Uterus (tissue), 2 donors: ENCODE measurements around the gene NR1H3.

Experiments used
- CTCF ChIP-seq, 4 experiments: fragments of 200-600 bp in 2 of 4; fragments of 450-650 bp in 2 of 4; sonication (generic) in 2 of 4; IDR thresholded peaks; one replicate each; pipeline ENCODE4 v1.5.1; 2016 to 2019; ENCODE audit warnings: antibody characterized with exemption in 4 of 4, mild to moderate bottlenecking in 2 of 4, moderate library complexity in 1 of 4
- POLR2A ChIP-seq, 2 donors: fragments of 450-650 bp; IDR thresholded peaks; one replicate each; pipeline ENCODE4 v1.6.1; 2016; ENCODE audit warnings: antibody characterized with exemption in 2 of 2, mild to moderate bottlenecking in 1 of 2, moderate library complexity in 1 of 2

DNA sequence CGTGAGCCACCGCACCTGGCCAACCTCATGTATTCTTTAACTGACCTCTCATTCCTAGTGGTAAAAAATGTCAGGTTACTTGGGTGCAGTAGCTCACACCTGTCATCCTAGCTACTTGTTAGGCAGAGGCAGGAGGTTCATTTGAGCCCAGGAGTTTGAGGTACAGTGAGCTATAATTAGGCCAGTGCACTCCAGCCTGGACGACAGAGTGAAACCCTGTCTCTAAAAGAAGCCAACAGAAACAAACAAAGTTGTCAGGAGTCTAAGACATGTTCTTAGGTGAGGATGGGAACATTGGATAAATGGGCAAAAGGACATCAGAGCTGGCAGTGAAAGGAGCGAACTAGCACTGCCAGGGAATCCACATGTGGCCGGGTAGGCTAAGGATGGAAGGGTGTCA lies 30.3 kb downstream of the NR1H3 start:
- TF ChIP-seq POLR2A (IDR thresholded peaks at IDR 0.05) (no peak), CTCF (IDR thresholded peaks at IDR 0.05) (no peak)
